ENCODE data around the gene PRPF8. TPM values are rescaled to one million over a fixed set of nuclear protein-coding genes. Genes with fewer than 3 reads are reported as not detected.
A peak's percentile ranks its signal among the peaks of the same experiment; 100 is the strongest.

Gene PRPF8
- total and polyA plus RNA-seq, 2 of the 13 experiments (the other 11 are each of a cell fraction or from before 2014, with no cell fraction given), result 112 to 179 TPM

DNA sequence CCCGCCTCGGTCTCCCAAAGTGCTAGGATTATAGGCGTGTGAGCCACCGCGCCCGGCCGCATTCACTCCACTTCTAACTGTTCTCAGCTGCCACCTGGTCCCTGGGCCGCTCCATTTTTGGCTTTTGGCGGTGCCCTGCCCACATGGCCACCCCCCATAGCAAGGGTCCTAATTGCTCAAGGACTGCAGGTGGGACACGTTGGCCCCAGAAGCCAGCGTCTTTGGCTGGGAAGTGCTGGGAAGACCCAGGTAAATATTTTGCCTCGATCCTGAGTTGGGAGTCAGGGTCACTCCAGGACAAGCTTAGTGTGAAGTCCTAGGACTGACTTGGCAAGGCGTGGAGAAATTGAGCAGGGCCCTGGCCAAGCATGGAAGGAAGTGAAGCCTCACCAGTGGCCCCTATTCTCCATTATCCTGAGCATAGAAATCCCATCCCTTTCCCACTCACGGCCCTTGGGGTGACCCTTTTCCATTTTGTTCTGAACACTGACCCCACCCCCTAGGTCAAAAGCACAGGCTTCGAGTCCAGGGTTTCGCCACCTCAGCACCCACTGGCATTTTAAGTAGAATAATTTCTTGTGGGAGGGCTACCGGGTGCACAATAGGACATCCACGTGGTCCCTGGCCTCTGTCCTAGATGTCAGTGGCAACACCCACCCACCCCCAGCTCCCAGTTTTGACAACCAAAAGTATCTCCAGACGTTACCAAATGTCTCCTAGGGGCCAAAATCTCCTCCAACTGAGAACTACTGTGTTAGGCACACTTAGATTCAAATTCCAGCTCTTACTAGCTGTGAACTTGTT is 33.9 kb upstream of the PRPF8 start:
- BruUV-seq (replicated peaks), result no TSS peak
- Histone ChIP-seq H4K20me1 (ENCODE audit: insufficient read depth, low read length) (peaks cover 5% of the 10 kb centered on the region), H3K4me3 (replicated peaks in 1 of 3; ENCODE audit: insufficient read depth in 1 of 3, low read depth in 2 of 3, low read length in 3 of 3) (no peak overlapping the region), H3K27ac (ENCODE audit: extremely low read length, insufficient read depth, low read length) (peak overlapping the region; percentile 100), H3K36me3 (replicated peaks in 1 of 2; ENCODE audit: control insufficient read depth in 1 of 2, insufficient read depth in 2 of 2, low read length in 2 of 2) (peaks cover 0 to 1% of the 10 kb centered on the region in 2 experiments; a peak in 2 of 5 replicates), H3K9me3 (ENCODE audit: low read length) (no peaks in the 10 kb centered on the region), H2AFZ (ENCODE audit: low read length) (no peak overlapping the region), H3K9ac (ENCODE audit: insufficient read depth, low read depth, low read length) (0 out of 2 replicates have a peak overlapping the region, but pooled peaks have one; percentile 32), H3K27me3 (ENCODE audit: control insufficient read depth in 1 of 2, insufficient read depth in 2 of 2, low read length in 2 of 2) (no peaks in the 10 kb centered on the region; a peak in 1 of 5 replicates), H3K4me2 (ENCODE audit: low read depth, low read length) (0 out of 2 replicates have a peak overlapping the region, but pooled peaks have one; percentile 1), H3K4me1 (ENCODE audit: insufficient read depth, low read length) (peaks cover 53% of the 10 kb centered on the region), H3K79me2 (ENCODE audit: insufficient read depth, low read length) (peaks cover 6% of the 10 kb centered on the region)
- intact Hi-C loops (cut with micrococcal nuclease; ENCODE audit: unreplicated experiment), result loop anchor here (10.0 kb wide), 1 partner anchor 146 kb away; no protein-coding TSS in a partner anchor
- no peak for ATAC-seq
- ChIA-PET CTCF (ENCODE audit: low intra/inter-chr PET ratio, low total read pairs) (no interaction called here), POLR2A (interaction anchor here (0.6 to 17.5 kb wide), 5 partner anchors 14 to 65 kb away, joined by 3 to 480 read pairs (median 43); partner anchors contain the start of genes SERPINF1 and SERPINF2)
- DNase-seq (ENCODE audit: low spot score), result no peak
- in situ Hi-C loops (cut with HindIII; ENCODE audit: extremely low pct_ligation_motif_present, low pct_unique_long_range_greater_than_20kb), result loop anchor here (5.0 to 25.0 kb wide), 2 partner anchors 49 to 319 kb away; partner anchors contain the start of genes DPH1, OVCA2 and RTN4RL1
- FAIRE-seq, result no peak
- 80% methylated on average over 19 of the region's 19 CpGs for WGBS (ENCODE audit: low lambda C conversion rate)
- no peak for TF ChIP-seq ZNF318 (CRISPR knock-in tag; IDR thresholded peaks at IDR 0.05)
- no peak for TF ChIP-seq TOE1 (CRISPR knock-in tag; IDR thresholded peaks at IDR 0.05)
- TF ChIP-seq FOSL2 (CRISPR knock-in tag; IDR thresholded peaks at IDR 0.05), result no peak
- no peak for TF ChIP-seq SCMH1 (CRISPR knock-in tag; IDR thresholded peaks at IDR 0.05; ENCODE audit: borderline replicate concordance)
- 0 out of 2 replicates have a peak, but pooled peaks have one; percentile 34 for TF ChIP-seq ZBTB38 (CRISPR knock-in tag; IDR thresholded peaks at IDR 0.05)
- TF ChIP-seq YEATS2 (CRISPR knock-in tag; IDR thresholded peaks at IDR 0.05; ENCODE audit: borderline replicate concordance), result no peak
- peak; percentile 76; the same call in 1 of the 2 replicates for TF ChIP-seq THRA (CRISPR knock-in tag; IDR thresholded peaks at IDR 0.05; ENCODE audit: borderline replicate concordance)
- TF ChIP-seq, protein P1, sequence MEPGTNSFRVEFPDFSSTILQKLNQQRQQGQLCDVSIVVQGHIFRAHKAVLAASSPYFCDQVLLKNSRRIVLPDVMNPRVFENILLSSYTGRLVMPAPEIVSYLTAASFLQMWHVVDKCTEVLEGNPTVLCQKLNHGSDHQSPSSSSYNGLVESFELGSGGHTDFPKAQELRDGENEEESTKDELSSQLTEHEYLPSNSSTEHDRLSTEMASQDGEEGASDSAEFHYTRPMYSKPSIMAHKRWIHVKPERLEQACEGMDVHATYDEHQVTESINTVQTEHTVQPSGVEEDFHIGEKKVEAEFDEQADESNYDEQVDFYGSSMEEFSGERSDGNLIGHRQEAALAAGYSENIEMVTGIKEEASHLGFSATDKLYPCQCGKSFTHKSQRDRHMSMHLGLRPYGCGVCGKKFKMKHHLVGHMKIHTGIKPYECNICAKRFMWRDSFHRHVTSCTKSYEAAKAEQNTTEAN (CRISPR knock-in tag; conservative IDR thresholded peaks at IDR 0.05), result no peak
- no peak for TF ChIP-seq TBX3 (IDR thresholded peaks at IDR 0.05; ENCODE audit: borderline replicate concordance)
